Uterus (tissue), 4 donors: ENCODE data around the gene SLC29A1. TPM values are rescaled to one million over a fixed set of nuclear protein-coding genes. Genes with fewer than 3 reads are reported as not detected.

Source experiments
- DNase-seq, 2 donors: peaks; one replicate each; pipeline ENCODE4 v3.0.0-alpha.2; 2019 to 2020
- H3K27ac ChIP-seq, 2 donors: fragments of 200-600 bp; sonication (generic); 1 replicate in 1 of 2; 2 replicates in 1 of 2; pipeline ENCODE4 v1.5.1; 2016 to 2018
- H3K27me3 ChIP-seq, 2 donors: fragments of 200-600 bp; sonication (generic); one replicate each; pipeline ENCODE4 v1.5.1; 2018 to 2019; ENCODE audit warnings: control low read depth in 1 of 2
- H3K36me3 ChIP-seq, 2 donors: fragments of 200-600 bp; sonication (generic); one replicate each; pipeline ENCODE4 v1.5.1; 2019; ENCODE audit warnings: control low read depth in 1 of 2
- H3K4me1 ChIP-seq, 2 donors: fragments of 200-600 bp; sonication (generic); one replicate each; pipeline ENCODE4 v1.5.1; 2018 to 2019; ENCODE audit warnings: control low read depth in 1 of 2
- H3K4me3 ChIP-seq, 2 donors: fragments of 200-600 bp; sonication (generic); 1 replicate in 1 of 2; 2 replicates in 1 of 2; pipeline ENCODE4 v1.5.1; 2018 to 2019; ENCODE audit warnings: mild to moderate bottlenecking in 1 of 2
- H3K9me3 ChIP-seq, 2 donors: fragments of 200-600 bp; sonication (generic); one replicate each; pipeline ENCODE4 v1.5.1; 2019; ENCODE audit warnings: control low read depth in 1 of 2
- POLR2A ChIP-seq, 2 donors: fragments of 450-650 bp; IDR thresholded peaks; one replicate each; pipeline ENCODE4 v1.6.1; 2016; ENCODE audit warnings: antibody characterized with exemption in 2 of 2, mild to moderate bottlenecking in 1 of 2, moderate library complexity in 1 of 2
- intact Hi-C: fragments of 100-400 bp; cut with DNase I; formaldehyde crosslinking; loops from one replicate; pipeline ENCODE4 v1.15.1; 2023; ENCODE audit warnings: low total_unique reads
- total RNA-seq, 4 donors: library from RNA; depleted of rRNA in 3 of 4; stranded (reverse); fragments of >200 nt in 3 of 4; gene quantifications; one replicate each; pipeline versions ENCODE4 v1.1.0 to v1.2.4, GENCODE V29; 2014 to 2023
- TF ChIP-seq, protein P1 (sequence below), 4 experiments: fragments of 200-600 bp in 2 of 4; fragments of 450-650 bp in 2 of 4; sonication (generic) in 2 of 4; IDR thresholded peaks; one replicate each; pipeline ENCODE4 v1.5.1; 2016 to 2019; ENCODE audit warnings: antibody characterized with exemption in 4 of 4, mild to moderate bottlenecking in 2 of 4, moderate library complexity in 1 of 4
- donor health status: DM: yes; HTN: yes; CAD: no.

Gene SLC29A1
- total RNA-seq, 4 donors from 2014 or later, result 29.9 to 150 (median 95.1) TPM

DNA sequence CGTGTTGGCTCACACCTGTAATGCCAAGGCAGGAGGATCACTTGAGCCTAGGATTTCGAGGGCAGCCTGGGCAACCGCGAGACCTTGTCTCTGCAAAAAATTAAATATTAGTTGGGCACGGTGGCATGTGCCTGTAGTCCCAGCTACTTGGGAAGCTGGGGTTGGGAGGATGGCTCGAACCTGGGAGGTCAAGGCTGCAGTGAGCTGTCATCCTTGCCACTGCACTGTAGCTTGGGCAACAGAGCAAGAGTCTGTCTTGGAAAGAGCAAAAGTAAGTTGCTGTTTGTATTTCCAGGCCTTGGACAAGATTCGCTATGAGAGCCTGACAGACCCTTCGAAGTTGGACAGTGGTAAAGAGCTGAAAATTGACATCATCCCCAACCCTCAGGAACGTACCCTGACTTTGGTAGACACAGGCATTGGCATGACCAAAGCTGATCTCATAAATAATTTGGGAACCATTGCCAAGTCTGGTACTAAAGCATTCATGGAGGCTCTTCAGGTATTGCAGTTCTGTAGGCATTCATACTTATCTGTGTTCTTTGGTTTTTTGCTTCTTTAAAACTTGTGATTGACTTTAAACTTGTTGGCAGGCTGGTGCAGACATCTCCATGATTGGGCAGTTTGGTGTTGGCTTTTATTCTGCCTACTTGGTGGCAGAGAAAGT is 25.8 kb downstream of the SLC29A1 start:
- no peak overlapping the region for H3K4me3 ChIP-seq
- no peak for DNase-seq
- TF ChIP-seq, protein P1, sequence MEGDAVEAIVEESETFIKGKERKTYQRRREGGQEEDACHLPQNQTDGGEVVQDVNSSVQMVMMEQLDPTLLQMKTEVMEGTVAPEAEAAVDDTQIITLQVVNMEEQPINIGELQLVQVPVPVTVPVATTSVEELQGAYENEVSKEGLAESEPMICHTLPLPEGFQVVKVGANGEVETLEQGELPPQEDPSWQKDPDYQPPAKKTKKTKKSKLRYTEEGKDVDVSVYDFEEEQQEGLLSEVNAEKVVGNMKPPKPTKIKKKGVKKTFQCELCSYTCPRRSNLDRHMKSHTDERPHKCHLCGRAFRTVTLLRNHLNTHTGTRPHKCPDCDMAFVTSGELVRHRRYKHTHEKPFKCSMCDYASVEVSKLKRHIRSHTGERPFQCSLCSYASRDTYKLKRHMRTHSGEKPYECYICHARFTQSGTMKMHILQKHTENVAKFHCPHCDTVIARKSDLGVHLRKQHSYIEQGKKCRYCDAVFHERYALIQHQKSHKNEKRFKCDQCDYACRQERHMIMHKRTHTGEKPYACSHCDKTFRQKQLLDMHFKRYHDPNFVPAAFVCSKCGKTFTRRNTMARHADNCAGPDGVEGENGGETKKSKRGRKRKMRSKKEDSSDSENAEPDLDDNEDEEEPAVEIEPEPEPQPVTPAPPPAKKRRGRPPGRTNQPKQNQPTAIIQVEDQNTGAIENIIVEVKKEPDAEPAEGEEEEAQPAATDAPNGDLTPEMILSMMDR (IDR thresholded peaks at IDR 0.05), result no peak
- no peak for TF ChIP-seq POLR2A (IDR thresholded peaks at IDR 0.05)

DNA sequence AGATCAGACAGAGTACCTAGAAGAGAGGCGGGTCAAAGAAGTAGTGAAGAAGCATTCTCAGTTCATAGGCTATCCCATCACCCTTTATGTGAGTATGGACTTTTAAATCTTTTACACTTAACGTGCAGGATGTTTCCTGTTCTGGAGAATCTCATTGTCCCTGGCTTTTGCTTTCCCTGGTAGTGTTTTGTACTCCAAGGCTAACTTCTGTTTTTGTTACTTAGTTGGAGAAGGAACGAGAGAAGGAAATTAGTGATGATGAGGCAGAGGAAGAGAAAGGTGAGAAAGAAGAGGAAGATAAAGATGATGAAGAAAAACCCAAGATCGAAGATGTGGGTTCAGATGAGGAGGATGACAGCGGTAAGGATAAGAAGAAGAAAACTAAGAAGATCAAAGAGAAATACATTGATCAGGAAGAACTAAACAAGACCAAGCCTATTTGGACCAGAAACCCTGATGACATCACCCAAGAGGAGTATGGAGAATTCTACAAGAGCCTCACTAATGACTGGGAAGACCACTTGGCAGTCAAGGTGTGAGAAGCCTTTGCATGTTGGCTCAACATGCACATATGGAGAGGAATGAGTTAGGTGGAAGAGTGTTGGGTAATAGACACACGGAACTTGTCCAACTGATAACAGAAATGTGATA is 26.8 kb downstream of the SLC29A1 start:
- TF ChIP-seq POLR2A (IDR thresholded peaks at IDR 0.05), result no peak
- TF ChIP-seq, protein P1 (IDR thresholded peaks at IDR 0.05), result no peak
- no peak for DNase-seq
- intact Hi-C loops, result no loop called here
- H3K9me3 ChIP-seq, result no peaks in the 10 kb centered on the region
- no peak overlapping the region for H3K4me3 ChIP-seq
- H3K27me3 ChIP-seq, result no peaks in the 10 kb centered on the region
- no peak overlapping the region for H3K27ac ChIP-seq
- H3K36me3 ChIP-seq, result no peaks in the 10 kb centered on the region
- H3K4me1 ChIP-seq, result peaks cover 3 to 9% of the 10 kb centered on the region in 2 donors

More for the DNA sequence above, 25.8 kb downstream of the SLC29A1 start:
- Histone ChIP-seq H3K9me3 (no peaks in the 10 kb centered on the region), H3K27me3 (no peaks in the 10 kb centered on the region), H3K27ac (peak overlapping the region in 1 of 2 donors; percentile 99), H3K36me3 (no peaks in the 10 kb centered on the region), H3K4me1 (peaks cover 0 to 9% of the 10 kb centered on the region in 2 donors)
- intact Hi-C loops, result no loop called here

DNA sequence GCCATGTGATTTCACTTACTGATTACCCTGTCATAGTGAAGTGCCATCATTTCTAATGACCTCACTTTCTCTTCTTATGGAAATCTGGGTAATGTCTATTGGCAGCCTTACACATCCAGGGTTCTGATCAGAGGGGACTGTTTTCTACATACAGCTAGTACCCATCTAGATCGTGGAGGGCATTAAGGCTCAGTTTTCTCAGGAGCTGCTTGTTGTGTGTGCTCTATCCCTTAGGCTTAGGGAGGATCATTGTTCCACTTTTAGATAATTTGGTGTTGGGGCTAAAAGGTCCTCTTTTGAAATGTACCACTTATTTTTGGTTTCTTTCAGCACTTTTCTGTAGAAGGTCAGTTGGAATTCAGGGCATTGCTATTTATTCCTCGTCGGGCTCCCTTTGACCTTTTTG is 27.3 kb downstream of the SLC29A1 start:
- intact Hi-C loops, result no loop called here
- no peaks in the 10 kb centered on the region for H3K9me3 ChIP-seq
- H3K4me1 ChIP-seq, result peaks cover 3 to 9% of the 10 kb centered on the region in 2 donors
- H3K27me3 ChIP-seq, result no peaks in the 10 kb centered on the region
- H3K36me3 ChIP-seq, result no peaks in the 10 kb centered on the region
- DNase-seq, result no peak
- TF ChIP-seq POLR2A (IDR thresholded peaks at IDR 0.05), result no peak
- no peak overlapping the region for H3K4me3 ChIP-seq
- no peak overlapping the region for H3K27ac ChIP-seq

DNA sequence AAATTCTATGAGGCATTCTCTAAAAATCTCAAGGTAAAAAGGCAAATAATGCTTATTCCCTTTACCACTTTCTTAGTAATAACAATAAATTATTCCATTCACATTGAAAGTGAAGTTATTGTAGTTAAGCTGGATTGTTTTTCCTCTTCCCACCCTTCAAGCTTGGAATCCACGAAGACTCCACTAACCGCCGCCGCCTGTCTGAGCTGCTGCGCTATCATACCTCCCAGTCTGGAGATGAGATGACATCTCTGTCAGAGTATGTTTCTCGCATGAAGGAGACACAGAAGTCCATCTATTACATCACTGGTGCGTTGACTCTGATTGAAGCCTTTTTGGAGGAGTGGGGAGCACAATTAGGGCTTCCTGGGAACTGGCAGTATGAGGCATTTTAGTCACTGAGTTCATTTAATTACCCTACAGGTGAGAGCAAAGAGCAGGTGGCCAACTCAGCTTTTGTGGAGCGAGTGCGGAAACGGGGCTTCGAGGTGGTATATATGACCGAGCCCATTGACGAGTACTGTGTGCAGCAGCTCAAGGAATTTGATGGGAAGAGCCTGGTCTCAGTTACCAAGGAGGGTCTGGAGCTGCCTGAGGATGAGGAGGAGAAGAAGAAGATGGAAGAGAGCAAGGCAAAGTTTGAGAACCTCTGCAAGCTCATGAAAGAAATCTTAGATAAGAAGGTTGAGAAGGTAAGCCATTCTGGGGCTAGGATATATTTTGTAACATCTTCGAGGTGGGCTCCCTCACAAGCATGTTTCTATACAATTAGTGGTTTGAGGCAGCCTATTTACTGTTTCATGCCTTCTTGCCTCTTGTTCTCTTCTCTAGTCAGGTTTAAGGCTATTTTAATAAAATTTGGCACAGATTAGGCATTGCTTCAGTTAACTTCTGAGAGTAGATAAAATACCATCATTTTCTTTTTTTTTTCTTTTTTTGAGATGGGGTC is 28.5 kb downstream of the SLC29A1 start:
- H3K4me1 ChIP-seq, result peaks cover 3 to 9% of the 10 kb centered on the region in 2 donors
- DNase-seq, result no peak
- no peaks in the 10 kb centered on the region for H3K36me3 ChIP-seq
- TF ChIP-seq POLR2A (IDR thresholded peaks at IDR 0.05), result no peak
- TF ChIP-seq, protein P1 (IDR thresholded peaks at IDR 0.05), result no peak
- no peaks in the 10 kb centered on the region for H3K27me3 ChIP-seq
- H3K4me3 ChIP-seq, result no peak overlapping the region
- intact Hi-C loops, result no loop called here
- no peak overlapping the region for H3K27ac ChIP-seq
- no peaks in the 10 kb centered on the region for H3K9me3 ChIP-seq

DNA sequence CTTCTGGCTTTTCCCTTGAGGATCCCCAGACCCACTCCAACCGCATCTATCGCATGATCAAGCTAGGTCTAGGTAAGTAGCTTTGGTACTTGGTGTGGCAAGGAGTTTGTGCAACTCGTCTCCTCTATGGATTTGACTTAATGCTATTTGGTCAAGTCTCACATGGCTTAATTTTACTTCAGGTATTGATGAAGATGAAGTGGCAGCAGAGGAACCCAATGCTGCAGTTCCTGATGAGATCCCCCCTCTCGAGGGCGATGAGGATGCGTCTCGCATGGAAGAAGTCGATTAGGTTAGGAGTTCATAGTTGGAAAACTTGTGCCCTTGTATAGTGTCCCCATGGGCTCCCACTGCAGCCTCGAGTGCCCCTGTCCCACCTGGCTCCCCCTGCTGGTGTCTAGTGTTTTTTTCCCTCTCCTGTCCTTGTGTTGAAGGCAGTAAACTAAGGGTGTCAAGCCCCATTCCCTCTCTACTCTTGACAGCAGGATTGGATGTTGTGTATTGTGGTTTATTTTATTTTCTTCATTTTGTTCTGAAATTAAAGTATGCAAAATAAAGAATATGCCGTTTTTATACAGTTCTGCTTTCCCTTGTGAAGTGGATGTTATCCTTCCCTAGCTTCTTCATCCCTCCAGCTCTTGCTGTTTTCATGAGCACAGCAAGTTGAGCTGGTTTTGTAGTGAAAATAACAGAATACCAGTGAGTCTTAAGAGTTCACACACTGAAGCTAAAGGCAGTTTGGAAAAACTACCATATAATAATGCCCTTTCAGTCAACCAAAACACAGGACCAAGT is 30.1 kb downstream of the SLC29A1 start:
- intact Hi-C loops, result no loop called here
- Histone ChIP-seq H3K9me3 (no peaks in the 10 kb centered on the region), H3K36me3 (no peaks in the 10 kb centered on the region), H3K27me3 (no peaks in the 10 kb centered on the region), H3K4me3 (no peak overlapping the region), H3K27ac (no peak overlapping the region), H3K4me1 (peaks cover 6% of the 10 kb centered on the region in 2 donors)
- DNase-seq, result no peak
- TF ChIP-seq, protein P1 (IDR thresholded peaks at IDR 0.05), result peak in 1 of 4 experiments; percentile 11
- TF ChIP-seq POLR2A (IDR thresholded peaks at IDR 0.05), result no peak
